GM10248 (cell line): ENCODE results near the gene OR51Q1.

Experiments
- CTCF ChIA-PET: fragments of 300-600 bp; sonication (Branson Sonifier 250); formaldehyde crosslinking; extraction: SDS; loops from one replicate; lab custom pipeline; 2021; ENCODE audit warnings: antibody characterized with exemption; lab: Yijun Ruan, JAX
- POLR2A ChIA-PET: fragments of 350-650 bp; sonication (Branson Sonifier 250); formaldehyde crosslinking; extraction: SDS; loops from one replicate; lab custom pipeline; 2020; ENCODE audit warnings: antibody characterized with exemption; lab: Yijun Ruan, JAX
- DNase-seq: peaks from one replicate; pipeline ENCODE4 v3.0.0; 2012; ENCODE audit errors: extremely low spot score
- CTCF ChIP-seq: IDR thresholded peaks from 2 replicates; pipeline ENCODE4 v1.5.1; 2012; ENCODE audit warnings: mild to moderate bottlenecking, low read depth; ENCODE audit errors: extremely low read depth, missing control alignments, control extremely low read depth

Gene OR51Q1

GRCh38 chr11:5449023-5449422 lies 27.1 kb downstream of the OR51Q1 start, which contains the start of gene OR51I2:
Gene OR51I2 (plus strand): TSS chr11:5449323. CDS start chr11:5453489, 4,166 bp downstream.
- TF ChIP-seq CTCF, result no peak
- CTCF ChIA-PET, result interaction anchor here (0.9 to 2.2 kb wide), 4 partner anchors 9 to 27 kb away, joined by 3 to 7 read pairs (median 4); no protein-coding TSS in a partner anchor
- POLR2A ChIA-PET, result no interaction called here
- DNase-seq, result no peak

GRCh38 chr11:5449432-5449831 lies 27.5 kb downstream of the OR51Q1 start:
- TF ChIP-seq CTCF, result no peak
- DNase-seq, result no peak
- CTCF ChIA-PET, result interaction anchor here (0.9 to 2.2 kb wide), 3 partner anchors 10 to 27 kb away, joined by 3 to 7 read pairs (median 4); no protein-coding TSS in a partner anchor
- POLR2A ChIA-PET, result no interaction called here

GRCh38 chr11:5460983-5461621 lies 39.2 kb downstream of the OR51Q1 start:
- no peak for DNase-seq
- ChIA-PET CTCF (no interaction called here), POLR2A (no interaction called here)
- TF ChIP-seq CTCF, result no peak

GRCh38 chr11:5467527-5467926 lies 45.6 kb downstream of the OR51Q1 start:
- ChIA-PET CTCF (interaction anchor here (1.4 to 2.2 kb wide), 2 partner anchors 9 to 19 kb away, joined by 3 to 15 read pairs; no protein-coding TSS in a partner anchor), POLR2A (no interaction called here)
- no peak for TF ChIP-seq CTCF
- DNase-seq, result no peak
